Measurements from ENCODE around the gene GRB2. TPM values are rescaled to one million over a fixed set of nuclear protein-coding genes. Genes with fewer than 3 reads are reported as not detected.

GRB2 gene
- total RNA-seq, 1 experiment from 2014 or later, result 148 TPM

DNA sequence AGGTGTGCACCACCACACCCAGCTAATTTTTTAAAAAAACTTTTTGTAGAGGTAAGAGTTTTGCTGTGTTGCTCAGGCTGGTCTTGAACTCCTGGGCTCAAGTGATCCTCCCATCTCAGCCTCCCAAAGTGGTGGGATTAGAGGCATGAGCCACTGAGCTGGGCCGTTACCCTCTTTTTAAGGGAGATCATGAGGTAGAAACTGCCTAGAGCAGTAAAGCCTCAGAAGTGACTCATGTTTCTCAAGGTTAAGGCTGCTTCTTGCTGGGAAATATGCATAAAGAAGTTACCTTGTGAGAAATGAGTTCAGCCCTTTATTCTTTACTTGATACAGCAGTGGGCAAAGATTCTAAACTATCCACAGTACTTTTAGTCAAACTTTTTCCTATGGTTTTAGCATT, 38.2 kb downstream of the GRB2 start:
- in situ Hi-C loops (cut with HindIII; ENCODE audit: low pct_unique_long_range_greater_than_20kb, low sequenced_read_pairs) (no loop called here), intact Hi-C loops (cut with micrococcal nuclease; ENCODE audit: unreplicated experiment) (no loop called here)
- 0 out of 2 replicates have a peak, but pooled peaks have one; percentile 35 for ATAC-seq
- Histone ChIP-seq H3K4me3 (ENCODE audit: low read depth in 2 of 2, low read length in 2 of 2) (no peak overlapping the region), H3K27me3 (ENCODE audit: control insufficient read depth, insufficient read depth, low read length) (no peaks in the 10 kb centered on the region), H3K4me1 (ENCODE audit: control insufficient read depth, insufficient read depth, low read length) (peaks cover 54% of the 10 kb centered on the region), H3K36me3 (ENCODE audit: control insufficient read depth, insufficient read depth, low read length) (no peaks in the 10 kb centered on the region), H3K27ac (ENCODE audit: low read length) (no peak overlapping the region), H3K9me3 (ENCODE audit: control insufficient read depth, insufficient read depth, low read depth, low read length) (no peaks in the 10 kb centered on the region)
- TF ChIP-seq TCF7L2 (IDR thresholded peaks at IDR 0.05; ENCODE audit: low read depth, low read length) (no peak), SIN3A (IDR thresholded peaks at IDR 0.05; ENCODE audit: borderline replicate concordance, insufficient read depth, low read depth, low read length) (no peak)
- CTCF ChIA-PET, result no interaction called here
- no peak for DNase-seq (ENCODE audit: low read depth, low spot score)
- POLR2A ChIA-PET, result interaction anchor here (1.0 kb wide), 1 partner anchor 11 kb away, joined by 10 read pairs; no protein-coding TSS in a partner anchor
- BruUV-seq (replicated peaks), result no TSS peak

DNA sequence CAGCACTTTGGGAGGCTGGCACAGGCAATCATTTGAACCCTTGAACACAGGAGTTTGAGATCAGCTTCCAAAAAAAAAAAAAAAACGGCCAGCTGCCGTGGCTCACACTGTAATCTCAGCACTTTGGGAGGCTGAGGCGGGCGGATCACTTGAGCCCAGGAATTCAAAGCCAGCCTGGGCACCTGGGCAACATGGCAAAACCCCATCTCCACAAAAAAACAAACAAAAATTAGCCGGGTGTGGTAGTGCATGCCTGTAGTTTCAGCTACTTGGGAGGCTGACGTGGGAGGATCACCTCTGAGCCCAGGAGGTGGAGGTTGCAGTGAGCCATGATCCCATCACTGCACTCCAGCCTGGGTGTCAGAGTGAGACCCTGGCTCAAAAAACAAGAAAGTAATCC, 39.0 kb downstream of the GRB2 start:
- in situ Hi-C loops (cut with HindIII; ENCODE audit: low pct_unique_long_range_greater_than_20kb, low sequenced_read_pairs) (no loop called here), intact Hi-C loops (cut with micrococcal nuclease; ENCODE audit: unreplicated experiment) (no loop called here)
- Histone ChIP-seq H3K27ac (ENCODE audit: low read length) (no peak overlapping the region), H3K9me3 (ENCODE audit: control insufficient read depth, insufficient read depth, low read depth, low read length) (no peaks in the 10 kb centered on the region), H3K36me3 (ENCODE audit: control insufficient read depth, insufficient read depth, low read length) (no peaks in the 10 kb centered on the region), H3K4me3 (ENCODE audit: low read depth in 2 of 2, low read length in 2 of 2) (no peak overlapping the region), H3K4me1 (ENCODE audit: control insufficient read depth, insufficient read depth, low read length) (peaks cover 62% of the 10 kb centered on the region), H3K27me3 (ENCODE audit: control insufficient read depth, insufficient read depth, low read length) (no peaks in the 10 kb centered on the region)
- no peak for DNase-seq (ENCODE audit: low read depth, low spot score)
- no peak for ATAC-seq
- TF ChIP-seq REST (IDR thresholded peaks at IDR 0.05; ENCODE audit: insufficient read depth in 1 of 2, low read depth in 2 of 2, low read length in 1 of 2), result no peak
- no peak for TF ChIP-seq CTCF (IDR thresholded peaks at IDR 0.05)
- TF ChIP-seq SIN3A (IDR thresholded peaks at IDR 0.05; ENCODE audit: borderline replicate concordance, insufficient read depth, low read depth, low read length), result no peak
- TF ChIP-seq TCF7L2 (IDR thresholded peaks at IDR 0.05; ENCODE audit: low read depth, low read length), result no peak
- TF ChIP-seq POLR2AphosphoS5 (IDR thresholded peaks at IDR 0.05; ENCODE audit: low read depth, low read length), result no peak
- no TSS peak for BruUV-seq (replicated peaks)
- CTCF ChIA-PET, result no interaction called here
- POLR2A ChIA-PET, result no interaction called here

GRCh38 chr17:75365931-75366275, 39.6 kb downstream of the GRB2 start:
- ATAC-seq (no peak), DNase-seq (ENCODE audit: low read depth, low spot score) (no peak)
- H3K36me3 ChIP-seq (ENCODE audit: control insufficient read depth, insufficient read depth, low read length), result no peaks in the 10 kb centered on the region
- no peaks in the 10 kb centered on the region for H3K27me3 ChIP-seq (ENCODE audit: control insufficient read depth, insufficient read depth, low read length)
- no TSS peak for BruUV-seq (replicated peaks)
- H3K27ac ChIP-seq (ENCODE audit: low read length), result 0 out of 2 replicates have a peak overlapping the region, but pooled peaks have one; percentile 8
- no peaks in the 10 kb centered on the region for H3K9me3 ChIP-seq (ENCODE audit: control insufficient read depth, insufficient read depth, low read depth, low read length)
- peaks cover 68% of the 10 kb centered on the region for H3K4me1 ChIP-seq (ENCODE audit: control insufficient read depth, insufficient read depth, low read length)
- intact Hi-C loops (cut with micrococcal nuclease; ENCODE audit: unreplicated experiment) (no loop called here), in situ Hi-C loops (cut with HindIII; ENCODE audit: low pct_unique_long_range_greater_than_20kb, low sequenced_read_pairs) (no loop called here)
- TF ChIP-seq POLR2AphosphoS5 (IDR thresholded peaks at IDR 0.05; ENCODE audit: low read depth, low read length) (no peak), SIN3A (IDR thresholded peaks at IDR 0.05; ENCODE audit: borderline replicate concordance, insufficient read depth, low read depth, low read length) (no peak), CTCF (IDR thresholded peaks at IDR 0.05) (no peak), REST (IDR thresholded peaks at IDR 0.05; ENCODE audit: insufficient read depth in 1 of 2, low read depth in 2 of 2, low read length in 1 of 2) (no peak), TCF7L2 (IDR thresholded peaks at IDR 0.05; ENCODE audit: low read depth, low read length) (no peak)
- no peak overlapping the region for H3K4me3 ChIP-seq (ENCODE audit: low read depth in 2 of 2, low read length in 2 of 2)
- POLR2A ChIA-PET, result interaction anchor here (0.6 kb wide), 1 partner anchor 77 kb away, joined by 9 read pairs; no protein-coding TSS in a partner anchor
- CTCF ChIA-PET, result no interaction called here

Measured in Panc1 (cell line).